Stimulated activated naive CD4-positive, alpha-beta T cell (primary cell): ENCODE data around the gene LPXN.

Source experiments
- DNase-seq, 6 experiments: peaks; one replicate each; lab custom pipeline; 2025; lab: John Stamatoyannopoulos, UW

LPXN gene

DNA sequence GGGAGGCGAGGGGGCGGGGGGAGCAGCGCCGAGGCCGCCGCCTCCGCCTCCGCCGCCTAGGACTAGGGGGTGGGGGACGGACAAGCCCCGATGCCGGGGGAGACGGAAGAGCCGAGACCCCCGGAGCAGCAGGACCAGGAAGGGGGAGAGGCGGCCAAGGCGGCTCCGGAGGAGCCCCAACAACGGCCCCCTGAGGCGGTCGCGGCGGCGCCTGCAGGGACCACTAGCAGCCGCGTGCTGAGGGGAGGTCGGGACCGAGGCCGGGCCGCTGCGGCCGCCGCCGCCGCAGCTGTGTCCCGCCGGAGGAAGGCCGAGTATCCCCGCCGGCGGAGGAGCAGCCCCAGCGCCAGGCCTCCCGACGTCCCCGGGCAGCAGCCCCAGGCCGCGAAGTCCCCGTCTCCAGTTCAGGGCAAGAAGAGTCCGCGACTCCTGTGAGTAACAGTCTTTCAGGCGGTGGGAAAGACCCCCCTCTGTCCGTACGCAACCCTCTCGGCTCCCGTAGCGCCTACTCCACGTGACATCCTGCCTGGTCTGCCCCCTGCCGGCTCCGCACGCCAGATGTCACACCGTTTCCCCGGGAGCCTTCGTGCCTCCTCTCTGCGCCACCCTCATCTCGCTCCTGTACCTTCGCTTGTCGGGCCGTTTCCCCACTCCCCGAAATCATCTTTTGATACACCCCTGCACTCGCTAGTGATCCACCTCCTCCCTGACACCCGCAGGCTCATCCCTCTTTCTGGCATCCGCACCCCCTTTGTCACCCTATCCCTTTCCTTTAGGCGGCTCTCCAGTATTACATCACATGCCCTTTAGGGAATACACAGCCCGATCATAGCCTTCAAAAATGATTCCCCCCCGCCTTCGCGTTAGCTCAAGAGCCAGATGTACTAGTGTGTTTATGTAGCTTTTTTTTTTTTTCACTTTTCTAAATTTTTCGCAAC lies 3.8 kb upstream of the LPXN start:
- peak; percentile 84 to 94 (median 90) for DNase-seq

DNA sequence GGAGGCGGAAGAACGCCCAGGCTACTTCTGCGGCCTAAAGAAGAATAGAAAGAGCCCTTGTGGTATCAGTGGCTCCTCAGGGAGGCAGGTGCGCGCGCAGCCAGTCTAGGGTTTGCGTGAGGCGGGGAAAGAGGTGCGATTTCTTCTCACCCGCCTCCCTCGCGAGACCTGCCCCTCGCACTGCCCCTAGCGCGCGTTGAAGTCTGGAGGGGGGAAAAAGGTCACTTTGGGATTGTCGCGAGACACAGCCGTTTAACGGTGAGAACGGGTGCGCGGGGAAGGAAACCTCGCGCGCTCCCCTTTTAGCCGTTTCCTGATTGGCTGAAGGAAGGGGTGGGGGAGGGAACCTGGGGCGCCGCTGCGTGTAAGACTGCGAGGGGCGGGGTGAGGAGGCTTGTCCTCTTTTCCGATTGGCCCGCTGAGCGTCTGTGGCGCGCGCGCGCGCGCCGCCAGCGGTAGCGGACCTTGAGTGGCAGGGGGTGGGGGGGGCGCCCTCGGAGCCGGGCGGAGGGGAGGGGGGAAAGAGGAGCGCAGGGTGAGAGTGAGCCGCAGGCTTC lies 3.1 kb upstream of the LPXN start, which contains the start of gene ZFP91:
Gene ZFP91 (plus strand): TSS at position 429 of the 557 bp plus-strand sequence. CDS start 219 bp downstream, outside the sequence.
- DNase-seq: peak; percentile 94 to 99 (median 97)

DNA sequence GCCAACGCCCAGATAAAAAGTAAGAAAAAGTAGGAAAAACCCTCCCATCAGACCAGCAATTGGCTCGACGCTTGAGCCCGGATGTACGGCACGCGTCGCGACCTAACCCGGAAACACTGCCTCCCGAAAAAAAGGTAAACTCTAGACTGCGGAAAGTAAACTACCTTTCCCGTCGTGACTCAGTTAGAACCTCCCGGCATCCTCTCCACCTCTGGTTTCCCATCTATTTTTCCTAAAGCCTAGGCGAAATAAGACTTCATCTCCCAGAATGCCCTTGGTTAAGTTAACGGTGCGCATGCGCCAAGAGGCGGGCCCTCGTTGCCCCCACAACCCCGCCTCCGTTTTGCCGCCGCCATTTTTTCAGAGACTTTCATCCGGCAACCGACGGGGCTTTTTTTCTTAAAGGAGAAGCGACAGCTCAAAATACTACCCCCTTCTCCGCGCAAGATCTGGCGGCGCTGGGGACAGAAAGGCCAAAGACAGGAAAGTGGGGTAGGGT lies 2.5 kb upstream of the LPXN start:
- peak; percentile 93 to 98 (median 96) for DNase-seq

DNA sequence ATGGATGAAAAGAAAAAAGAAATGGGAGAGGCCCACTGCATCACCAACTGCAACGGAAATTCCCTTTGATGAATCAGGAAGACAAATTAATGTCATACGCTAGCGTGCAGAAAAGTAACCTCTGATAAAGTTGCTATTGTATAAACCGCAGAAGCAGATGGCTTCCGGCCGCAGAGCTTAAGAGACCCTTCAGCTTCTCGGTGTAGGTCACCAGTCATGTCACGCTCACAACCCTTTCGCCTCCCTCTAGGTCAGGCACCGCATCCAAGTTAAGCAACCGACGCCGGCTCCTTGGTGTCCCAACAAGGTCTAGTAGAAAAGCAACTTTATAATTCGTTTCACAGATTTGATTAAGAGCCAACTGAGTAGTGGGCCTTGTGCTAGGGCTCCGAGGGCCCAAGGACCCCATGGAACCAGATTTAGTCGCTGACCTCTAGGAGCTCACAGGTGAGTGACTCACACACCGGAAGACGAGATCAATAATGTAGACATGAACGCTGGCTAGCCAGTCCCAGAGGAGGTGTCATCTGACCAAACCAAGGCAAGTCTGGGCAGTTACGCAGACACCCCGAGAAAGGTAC lies 2.0 kb upstream of the LPXN start:
- DNase-seq: peak in 5 of 6 experiments; percentile 72 to 88 (median 77)

DNA sequence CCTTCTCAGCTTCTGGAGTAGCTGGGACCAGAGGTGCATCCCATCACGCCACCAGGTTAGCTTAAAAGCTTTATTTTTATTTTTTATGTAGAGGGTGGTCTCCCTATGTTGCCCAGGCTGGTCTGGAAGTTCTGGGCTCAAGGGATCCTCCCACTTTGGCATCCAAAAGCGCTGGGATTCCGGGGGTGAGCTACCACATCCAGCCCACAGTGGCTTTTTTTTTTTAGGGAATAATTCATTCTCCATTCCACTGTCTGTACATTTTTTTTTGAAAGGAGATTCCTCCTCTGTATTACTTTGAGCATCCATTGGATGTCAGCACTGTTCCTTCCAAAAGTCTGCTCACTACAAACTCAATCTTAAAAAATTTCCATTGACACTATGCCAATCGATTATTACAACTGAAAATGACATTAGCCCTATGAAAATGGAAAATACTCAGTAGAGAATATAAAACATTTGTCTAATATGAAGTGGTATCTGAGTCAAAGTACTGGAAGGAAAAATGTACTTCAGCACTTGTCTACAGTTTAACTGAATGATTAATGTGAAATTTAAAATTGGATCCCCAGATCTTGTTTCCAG lies 1.3 kb upstream of the LPXN start:
- no peak for DNase-seq

DNA sequence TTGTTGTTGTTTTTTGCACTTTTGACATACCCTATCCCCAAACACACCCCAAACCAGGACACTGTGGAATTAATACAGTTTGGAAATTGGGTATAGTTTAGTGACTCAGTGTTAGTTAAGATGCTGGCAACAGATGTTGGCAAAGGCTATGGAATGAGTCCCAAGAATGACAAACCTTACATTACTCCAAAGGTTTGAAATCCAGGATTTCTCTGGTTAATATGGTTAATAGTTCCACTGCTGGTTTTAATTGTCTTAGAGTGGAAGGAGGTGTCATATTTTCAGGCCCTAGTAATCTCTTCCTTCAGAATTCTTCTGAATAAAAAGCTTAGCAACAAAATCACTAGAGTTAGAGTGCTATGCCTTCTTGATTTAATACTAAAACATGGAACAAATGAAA lies 775 bp downstream of the LPXN start:
- DNase-seq: no peak

DNA sequence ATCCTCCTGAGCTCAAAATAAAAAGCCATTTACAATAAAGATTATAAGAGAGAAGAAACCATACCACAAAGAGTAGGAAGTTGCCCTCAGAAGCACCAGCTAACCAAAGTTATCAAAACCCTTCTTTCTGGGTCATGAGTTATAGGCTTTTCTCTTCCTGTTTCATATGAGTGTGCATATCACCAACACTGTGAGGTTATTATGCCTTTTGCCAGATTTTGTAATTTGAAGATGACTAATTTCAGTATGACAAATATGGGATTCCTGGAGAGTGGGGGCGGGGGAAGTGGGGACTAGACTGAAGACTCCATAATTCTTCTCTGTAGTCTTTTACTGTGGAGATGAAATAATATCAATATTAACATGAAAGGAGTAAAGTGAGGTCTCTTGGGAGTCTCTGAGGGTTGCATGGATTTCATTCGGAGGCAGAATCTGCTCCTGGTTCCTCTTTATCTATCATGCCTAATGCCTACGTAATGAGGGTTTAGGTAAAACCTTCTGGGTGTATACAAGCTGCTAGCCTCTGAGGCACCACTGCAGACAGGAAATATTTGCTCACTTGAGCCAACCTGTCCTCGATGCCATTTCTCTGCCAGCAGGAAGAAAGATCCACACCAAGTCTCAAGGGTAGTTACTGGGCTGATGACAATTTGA lies 2.1 kb downstream of the LPXN start:
- DNase-seq: peak; percentile 11 to 52 (median 34)

DNA sequence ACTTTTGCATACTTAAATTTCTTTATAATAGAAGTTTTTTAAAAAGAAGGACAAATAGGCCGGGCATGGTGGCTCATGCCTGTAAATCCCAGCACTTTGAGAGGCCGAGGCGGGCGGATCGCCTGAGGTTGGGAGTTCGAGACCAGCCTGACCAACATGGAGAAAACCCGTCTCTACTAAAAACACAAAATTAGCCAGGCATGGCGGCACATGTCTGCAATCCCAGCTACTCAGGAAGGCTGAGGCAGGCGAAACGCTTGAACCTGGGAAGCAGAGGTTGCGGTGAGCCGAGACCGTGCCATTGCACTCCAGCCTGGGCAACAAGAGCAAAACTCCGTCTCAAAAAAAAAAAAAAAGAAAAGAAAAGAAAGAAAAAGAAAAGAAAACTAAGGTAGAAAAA lies 2.8 kb downstream of the LPXN start:
- DNase-seq: peak in 1 of 6 experiments; percentile 8

DNA sequence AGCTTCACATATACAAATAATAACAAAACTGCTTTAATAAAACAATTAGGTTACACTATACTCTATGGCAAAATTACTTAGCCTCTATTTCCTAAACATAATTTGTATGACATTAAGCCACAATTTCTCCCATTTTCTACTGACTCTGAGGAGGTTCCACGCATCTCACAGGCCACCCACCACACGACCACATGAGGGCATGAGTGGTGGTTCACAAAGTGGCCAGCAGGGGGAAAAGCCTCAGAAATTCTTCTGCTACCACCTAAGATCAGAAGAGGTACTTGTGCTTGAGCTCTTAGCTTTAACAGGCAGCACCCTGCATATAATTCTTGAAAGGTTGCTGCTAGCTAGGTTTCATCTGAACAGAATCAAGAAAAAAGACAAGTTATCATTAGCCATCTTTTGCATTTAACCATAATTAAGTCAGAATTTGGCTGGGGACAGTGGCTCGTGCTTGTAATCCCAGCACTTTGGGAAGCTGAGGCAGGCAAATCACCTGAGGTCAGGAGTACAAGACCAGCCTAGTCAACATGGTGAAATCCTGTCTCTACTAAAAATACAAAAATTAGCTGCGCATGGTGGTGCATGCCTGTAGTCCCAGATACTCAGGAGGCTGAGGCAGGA lies 7.7 kb downstream of the LPXN start:
- peak; percentile 55 to 77 (median 69) for DNase-seq

DNA sequence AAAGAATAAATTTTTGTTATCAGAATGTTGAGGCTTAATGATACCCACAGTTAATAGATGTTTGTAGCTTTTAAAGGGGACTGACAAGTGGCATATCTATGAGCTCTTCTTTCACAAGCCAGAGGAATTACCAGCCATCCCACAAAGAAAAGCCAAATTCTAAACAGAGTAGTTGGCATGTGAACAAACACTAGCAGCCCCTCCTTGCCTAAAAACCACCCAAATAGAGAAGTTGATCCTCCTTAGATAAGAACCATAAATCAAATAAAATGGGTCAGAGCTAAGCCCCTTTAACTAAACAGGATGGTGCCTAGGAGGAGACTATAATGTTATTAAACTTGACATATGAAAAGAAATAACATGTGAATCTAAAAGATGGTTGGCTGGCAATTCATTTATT lies 11.4 kb downstream of the LPXN start:
- DNase-seq: no peak

DNA sequence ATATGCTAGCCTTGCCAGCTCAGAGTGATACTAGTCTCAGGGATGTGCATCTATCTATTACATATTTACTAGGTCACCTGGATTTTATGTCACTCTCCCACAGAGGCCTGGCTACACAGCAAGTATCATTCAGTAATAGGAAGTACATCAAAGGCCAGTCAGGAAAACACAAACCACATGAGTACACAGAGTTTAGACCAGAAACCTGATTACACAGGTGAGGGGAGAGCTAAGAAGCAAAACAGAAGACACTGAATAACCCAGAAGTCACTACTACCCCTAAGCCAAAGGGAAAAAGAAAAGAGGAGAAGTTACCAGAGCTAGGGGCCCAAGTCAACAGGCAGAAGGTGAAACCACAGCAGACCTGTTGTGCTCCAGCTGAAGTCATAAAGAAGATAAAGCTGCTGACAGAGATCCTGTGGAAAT lies 13.3 kb downstream of the LPXN start:
- DNase-seq: no peak

DNA sequence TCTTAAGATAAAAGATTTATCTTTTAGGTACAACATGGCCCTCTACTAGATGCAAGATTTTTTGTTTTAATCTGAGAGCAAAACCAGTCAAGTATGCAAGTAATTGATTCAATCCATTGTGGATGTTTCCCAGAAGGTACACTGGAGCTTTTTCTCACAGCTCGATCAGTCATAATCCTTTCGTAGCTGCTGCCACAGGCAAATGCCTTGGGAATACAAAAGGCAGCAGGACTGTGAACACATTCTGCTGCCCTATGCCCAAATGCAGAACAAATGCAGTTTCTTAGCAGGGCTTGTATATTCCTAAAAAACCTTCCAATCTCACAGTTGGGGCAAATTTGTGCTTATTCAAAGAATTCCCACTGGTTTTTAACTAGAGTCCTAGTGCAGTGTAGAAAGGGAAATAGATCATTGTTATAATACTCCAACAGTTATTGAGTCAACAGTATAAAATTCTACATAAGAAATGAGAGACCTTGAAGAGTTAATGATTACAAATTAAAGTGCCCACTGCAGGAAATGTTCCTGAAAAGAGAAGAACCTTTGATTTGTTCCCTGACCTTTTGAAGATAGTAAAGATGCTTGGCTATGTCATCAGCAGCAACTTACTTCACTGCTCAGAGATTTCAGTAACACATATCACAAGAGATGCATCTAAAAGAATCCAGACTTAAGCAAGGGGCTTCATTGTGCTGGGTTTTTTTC lies 14.1 kb downstream of the LPXN start:
- DNase-seq: no peak

DNA sequence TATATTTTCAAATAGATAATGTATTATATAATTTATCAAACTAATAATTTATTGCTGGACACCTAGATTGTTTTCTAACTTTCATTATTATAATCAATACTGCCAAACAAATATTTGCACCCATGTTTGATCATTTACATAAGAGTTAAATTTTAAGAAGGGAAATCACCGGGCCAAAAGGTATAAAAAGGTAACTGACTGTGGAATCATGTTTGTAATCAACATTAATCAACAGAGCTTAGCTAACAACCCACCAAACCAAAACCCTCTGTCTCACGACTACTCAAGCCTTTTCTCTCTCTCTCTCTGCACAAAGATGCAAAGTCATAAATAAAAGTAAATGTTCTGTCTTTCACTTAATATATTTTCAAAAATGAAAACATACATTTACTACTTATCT lies 14.8 kb downstream of the LPXN start:
- DNase-seq: no peak

DNA sequence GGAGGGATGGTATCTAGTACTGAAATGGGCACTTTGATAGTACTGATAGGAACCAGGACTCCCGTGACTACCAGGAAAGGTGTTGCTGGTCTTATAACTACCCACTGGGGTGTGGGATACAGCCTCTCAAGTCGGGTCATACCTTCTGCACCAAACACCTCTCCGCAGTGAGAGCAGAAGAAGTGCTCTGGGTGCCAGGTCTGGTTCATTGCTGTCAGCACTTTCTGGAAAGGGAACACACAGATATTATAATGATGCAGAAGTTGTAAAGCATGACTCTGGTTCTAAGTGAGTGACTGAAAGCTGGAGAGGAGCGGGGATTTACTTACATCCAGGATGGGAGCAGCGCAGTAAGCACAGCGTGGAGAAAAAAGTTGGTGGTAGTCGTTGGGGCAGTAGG lies 26.0 kb downstream of the LPXN start:
- no peak for DNase-seq

DNA sequence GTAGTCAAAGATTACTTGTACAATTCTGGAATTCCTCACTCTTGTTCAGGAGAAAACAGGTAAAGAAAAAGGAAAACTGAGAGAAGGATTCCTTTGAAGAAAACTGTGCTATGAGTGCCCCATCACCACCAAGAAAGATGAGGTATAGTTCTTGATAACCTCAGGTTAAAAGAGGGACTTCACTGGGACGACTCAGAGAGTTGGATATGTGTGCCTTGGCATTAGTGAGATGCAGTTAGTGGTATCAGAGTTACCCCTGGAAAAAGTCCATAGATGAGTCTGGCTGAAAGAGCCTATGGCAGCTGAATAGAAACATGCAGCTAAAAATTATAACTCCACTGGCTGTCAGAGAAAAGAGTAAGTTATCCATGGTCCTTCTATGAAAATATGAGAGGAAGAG lies 28.8 kb downstream of the LPXN start:
- no peak for DNase-seq

DNA sequence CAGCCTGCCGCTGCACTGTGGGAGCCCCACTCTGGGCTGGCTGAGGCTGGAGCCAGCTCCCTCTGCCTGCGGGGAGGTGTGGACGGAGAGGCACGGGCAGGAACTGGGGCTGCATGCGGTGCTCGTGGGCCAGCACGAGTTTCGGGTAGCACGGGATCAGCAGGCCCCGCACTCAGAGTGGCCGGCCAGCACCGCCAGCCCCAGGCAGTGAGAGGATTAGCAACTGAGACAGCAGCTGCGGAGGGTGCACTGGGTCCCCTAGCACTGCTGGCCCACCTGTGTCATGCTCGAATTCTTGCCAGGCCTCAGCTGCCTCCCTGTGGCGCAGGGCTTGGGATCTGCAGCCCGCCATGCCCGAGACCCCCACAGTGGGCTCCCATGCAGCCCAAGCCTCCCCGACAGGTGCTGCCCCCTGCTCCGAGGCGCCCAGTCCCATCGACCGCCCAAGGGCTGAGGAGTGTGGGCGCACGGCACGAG lies 43.8 kb downstream of the LPXN start:
- DNase-seq: no peak

DNA sequence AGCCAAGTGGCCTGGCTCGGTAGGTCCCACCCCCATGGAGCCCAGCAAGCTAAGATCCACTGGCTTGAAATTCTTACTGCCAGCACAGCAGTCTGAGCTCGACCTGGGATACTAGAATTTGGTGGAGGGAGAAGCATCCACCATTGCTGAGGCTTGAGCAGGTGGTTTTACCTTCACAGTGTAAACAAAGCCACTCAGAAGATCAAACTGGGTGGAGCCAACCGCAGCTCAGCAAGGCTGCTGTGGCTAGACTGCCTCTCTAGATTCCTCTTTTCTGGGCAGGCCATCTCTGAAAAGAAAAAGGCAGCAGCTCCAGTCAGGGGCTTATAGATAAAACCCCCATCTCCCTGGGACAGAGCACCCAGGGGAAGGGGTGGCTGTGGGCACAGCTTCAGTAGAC lies 45.4 kb downstream of the LPXN start:
- peak; percentile 10 to 60 (median 30) for DNase-seq

DNA sequence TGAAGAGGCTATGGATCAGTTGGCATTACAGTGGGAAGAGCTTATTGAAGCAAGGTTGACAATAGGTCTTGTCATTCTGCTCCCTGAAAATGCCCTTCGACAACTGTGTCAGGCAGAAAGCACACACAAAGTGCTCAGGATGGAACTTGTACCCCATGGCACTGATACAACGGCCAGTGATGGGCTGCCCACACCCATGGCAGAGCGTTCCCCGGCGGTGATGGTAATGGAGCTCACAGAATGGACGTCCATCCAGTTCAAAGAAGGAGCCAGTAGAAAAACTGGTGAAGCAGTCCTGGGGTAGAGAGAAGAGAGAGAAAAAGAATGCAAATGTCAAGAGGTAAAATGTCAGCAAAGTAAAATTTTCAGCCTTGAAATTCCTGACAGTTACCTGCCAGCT lies 48.2 kb downstream of the LPXN start:
- DNase-seq: no peak

DNA sequence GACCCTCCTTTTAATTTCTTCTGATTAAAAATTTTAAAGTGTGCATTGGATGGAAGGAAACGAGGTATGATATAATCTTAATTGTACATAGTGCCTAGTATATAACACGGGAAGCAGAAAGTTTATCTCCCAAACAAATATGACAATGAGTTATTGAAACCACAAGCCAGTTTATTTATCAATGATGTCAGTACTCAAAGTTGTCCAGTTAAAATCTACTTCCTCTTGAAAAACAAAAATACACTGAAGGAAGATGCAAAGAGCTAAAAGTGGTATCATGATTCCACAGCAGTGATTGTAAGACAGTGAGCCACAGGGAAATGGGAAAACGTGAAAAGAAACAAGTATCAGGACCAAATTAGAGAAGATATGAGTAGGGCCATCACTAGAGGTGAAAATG lies 48.9 kb downstream of the LPXN start:
- DNase-seq: no peak

DNA sequence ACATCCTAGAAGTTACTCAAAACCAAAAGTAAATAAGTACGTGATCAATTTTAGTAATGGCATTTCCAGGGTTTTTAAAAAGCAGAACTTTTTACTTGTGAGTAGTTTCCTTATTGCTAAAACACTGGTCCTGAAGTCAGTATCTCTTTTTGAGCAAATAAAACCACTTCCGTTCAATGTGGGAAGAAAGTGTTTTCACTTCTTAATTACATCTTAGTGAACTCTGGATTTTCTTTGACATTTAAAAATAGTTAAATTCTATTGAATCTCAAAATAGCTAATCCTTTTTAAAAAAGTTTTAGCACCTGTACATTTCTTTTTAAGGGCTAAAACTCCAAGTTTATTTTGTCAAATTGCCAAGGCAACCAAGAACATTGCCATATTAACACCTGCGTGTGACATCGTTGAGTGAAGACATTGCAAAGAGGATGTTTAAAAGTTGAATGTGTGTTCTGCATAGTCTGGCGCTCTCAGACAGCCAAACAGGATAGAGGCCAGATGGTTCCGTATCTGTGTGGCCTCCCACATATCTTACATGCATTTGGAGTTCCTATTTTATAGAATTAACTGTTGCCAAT lies 50.5 kb downstream of the LPXN start:
- peak in 5 of 6 experiments; percentile 7 to 86 (median 78) for DNase-seq
